H1 (cell line): ENCODE results near the gene APBA2. TPM values are rescaled to one million over a fixed set of nuclear protein-coding genes. Genes with fewer than 3 reads are reported as not detected.

Experiments
- GABPA ChIP-seq: IDR thresholded peaks from 2 replicates; pipeline ENCODE4 v1.6.1; 2011; ENCODE audit warnings: mild to moderate bottlenecking, low read length, moderate library complexity, borderline replicate concordance; ENCODE audit not compliant: insufficient read depth
- JUND ChIP-seq: IDR thresholded peaks from 2 replicates; pipeline ENCODE4 v1.6.1; 2011; ENCODE audit warnings: mild to moderate bottlenecking, improper control_type of control experiment, low read length
- KDM5A ChIP-seq: fragments of 200-600 bp; IDR thresholded peaks from 2 replicates; pipeline ENCODE4 v1.7.1; 2012; ENCODE audit warnings: mild to moderate bottlenecking, low read length, inconsistent platforms, mixed read lengths
- PHF8 ChIP-seq: fragments of 200-600 bp; sonication (generic); conservative IDR thresholded peaks from 2 replicates; pipeline ENCODE4 v1.7.1; 2012; ENCODE audit warnings: low read depth, mild to moderate bottlenecking, inconsistent platforms, low read length, moderate library complexity
- SP4 ChIP-seq: IDR thresholded peaks from 2 replicates; pipeline ENCODE4 v1.6.1; 2012; ENCODE audit warnings: low read length, inconsistent platforms
- TEAD4 ChIP-seq: IDR thresholded peaks from 2 replicates; pipeline ENCODE4 v1.6.1; 2012; ENCODE audit warnings: low read depth, low read length, inconsistent platforms, mixed read lengths
- USF2 ChIP-seq: IDR thresholded peaks from 2 replicates; pipeline ENCODE4 v1.6.1; 2011; ENCODE audit warnings: low read length, improper control_type of control experiment
- polyA plus RNA-seq, 7 experiments: library from polyadenylated mRNA; depleted of rRNA in 3 of 7; stranded (reverse) in 5 of 7; unstranded in 2 of 7; fragments of >200 nt in 5 of 7; fragments of 200-250 nt in 2 of 7; gene quantifications; 1 replicate in 5 of 7; 2 replicates in 1 of 7; 4 replicates in 1 of 7; pipeline versions ENCODE4 v1.2.1 to v1.2.3, GENCODE V29; 2011 to 2013; ENCODE audit warnings: missing spikeins in 2 of 7, mixed read lengths in 2 of 7
- total RNA-seq: library from RNA; stranded (reverse); fragmentation: NEBNext Ultra II Directional; extraction: Animal tissue kit (Norgen Biotek cat#: 25700); gene quantifications from 2 replicates; pipeline ENCODE4 v1.2.1, GENCODE V29; 2021

Gene APBA2
- total and polyA plus RNA-seq, 2 of the 8 experiments (the other 6 are each of a cell fraction or from before 2014, with no cell fraction given): 15.5 to 19.0 TPM

- TF ChIP-seq USF2 (no peak), SP4 (no peak), TEAD4 (no peak), GABPA (no peak), JUND (no peak), PHF8 (no peak), KDM5A (no peak)
Measured at GRCh38 chr15:28868744-28869345, 16.9 kb upstream of the APBA2 start (continued).
